ENCODE results near the gene TSPAN11. TPM values are rescaled to one million over a fixed set of nuclear protein-coding genes. Genes with fewer than 3 reads are reported as not detected.
A peak's percentile ranks its signal among the peaks of the same experiment; 100 is the strongest.

TSPAN11 gene
- total and polyA plus RNA-seq, 2 of the 8 experiments (the other 6 are each of a cell fraction or from before 2014, with no cell fraction given), result 3.9 to 8.2 TPM

DNA sequence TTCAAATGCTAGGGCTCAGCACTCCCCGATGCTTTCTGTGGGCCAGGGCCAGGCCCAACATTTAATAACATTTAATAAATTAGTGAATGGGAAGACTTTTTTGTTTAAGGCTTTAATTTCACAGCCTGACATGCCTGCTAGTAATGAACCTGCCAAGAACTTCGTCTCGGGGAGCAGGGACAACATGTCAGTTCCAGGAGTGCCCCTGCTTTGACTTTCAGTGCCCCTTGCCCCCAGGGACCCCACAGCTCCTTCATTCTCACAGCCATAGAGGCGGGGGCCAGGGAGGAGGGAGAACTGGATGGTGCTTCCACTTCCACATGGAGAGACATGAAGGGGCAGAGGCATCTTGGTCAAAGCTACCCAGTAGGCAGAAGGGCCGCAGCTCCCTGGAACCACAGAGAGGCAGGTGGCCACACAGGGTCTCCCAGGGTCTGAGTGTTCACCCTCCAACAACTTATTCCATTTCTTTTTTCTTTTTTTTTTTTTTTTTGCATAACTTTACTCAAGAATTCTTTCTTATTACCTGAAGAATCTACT is 81.2 kb downstream of the TSPAN11 start:
- Histone ChIP-seq H3K4ac (replicated peaks; ENCODE audit: insufficient read length, low read depth, low read length) (peak overlapping the region; percentile 19), H3K23me2 (ENCODE audit: low read depth, low read length) (no peaks in the 10 kb centered on the region), H3K9ac (replicated peaks in 1 of 4; ENCODE audit: extremely low read depth in 1 of 4, low read depth in 3 of 4, low read length in 3 of 4) (no peak overlapping the region), H4K8ac (ENCODE audit: extremely low read depth, insufficient read depth, low read length) (no peak overlapping the region), H2BK12ac (ENCODE audit: low read depth, low read length) (no peak overlapping the region), H2BK5ac (ENCODE audit: low read depth, low read length) (no peak overlapping the region), H3K79me2 (ENCODE audit: control insufficient read depth in 1 of 2, insufficient read depth in 2 of 2, low read length in 2 of 2) (no peaks in the 10 kb centered on the region), H2BK15ac (ENCODE audit: low read length) (no peak overlapping the region), H2BK120ac (replicated peaks; ENCODE audit: low read depth, low read length) (no peak overlapping the region), H3K27ac (ENCODE audit: low read depth, low read length) (no peak overlapping the region), H3K4me1 (replicated peaks in 1 of 4; ENCODE audit: control insufficient read depth in 3 of 4, insufficient read depth in 4 of 4, low read length in 3 of 4) (peaks cover 0 to 3% (median 0%) of the 10 kb centered on the region in 4 experiments; a peak in 2 of 7 replicates), H4K20me1 (replicated peaks in 1 of 2; ENCODE audit: control insufficient read depth in 1 of 2, insufficient read depth in 2 of 2, low read length in 2 of 2) (no peaks in the 10 kb centered on the region), H3K23ac (ENCODE audit: insufficient read length) (no peak overlapping the region), H2BK20ac (ENCODE audit: low read length) (no peak overlapping the region), H3K18ac (ENCODE audit: extremely low read depth, low read length) (no peak overlapping the region), H3K36me3 (ENCODE audit: control insufficient read depth in 2 of 4, insufficient read depth in 4 of 4, low read length in 3 of 4) (no peaks in the 10 kb centered on the region), H2AK5ac (ENCODE audit: low read depth, low read length) (no peak overlapping the region), H3K56ac (replicated peaks; ENCODE audit: insufficient read length, low read depth, low read length) (no peak overlapping the region), H4K5ac (ENCODE audit: insufficient read length, low read depth, low read length) (no peak overlapping the region), H4K91ac (replicated peaks; ENCODE audit: insufficient read length, low read length) (no peak overlapping the region), H2AFZ (ENCODE audit: low read length) (no peak overlapping the region), H3K4me3 (ENCODE audit: extremely low read depth in 1 of 4, insufficient read depth in 2 of 4, low read depth in 3 of 4, low read length in 4 of 4) (no peak overlapping the region), H3K14ac (ENCODE audit: insufficient read length) (no peak overlapping the region), H3K27me3 (replicated peaks in 1 of 4; ENCODE audit: control insufficient read depth in 3 of 4, extremely low read depth in 1 of 4, insufficient read depth in 3 of 4, low read length in 3 of 4) (no peaks in the 10 kb centered on the region; a peak in 1 of 7 replicates), H3K4me2 (ENCODE audit: insufficient read depth in 1 of 2, low read depth in 2 of 2, low read length in 2 of 2) (no peak overlapping the region), H3K9me3 (ENCODE audit: insufficient read depth in 2 of 2, low read depth in 1 of 2, low read length in 1 of 2) (no peaks in the 10 kb centered on the region), H3K79me1 (ENCODE audit: low read depth, low read length) (no peaks in the 10 kb centered on the region)
- TF ChIP-seq CHD2 (IDR thresholded peaks at IDR 0.05; ENCODE audit: low read length) (no peak), CHD1 (IDR thresholded peaks at IDR 0.05; ENCODE audit: low read depth, low read length) (no peak), MAFK (IDR thresholded peaks at IDR 0.05; ENCODE audit: low read depth, low read length) (no peak), EGR1 (IDR thresholded peaks at IDR 0.05; ENCODE audit: borderline replicate concordance, low read depth, low read length) (no peak), BRCA1 (IDR thresholded peaks at IDR 0.05; ENCODE audit: low read depth, low read length) (no peak), RXRA (IDR thresholded peaks at IDR 0.05; ENCODE audit: insufficient read depth, low read depth, low read length) (no peak), TBP (IDR thresholded peaks at IDR 0.05; ENCODE audit: low read depth, low read length) (no peak), CTBP2 (IDR thresholded peaks at IDR 0.05; ENCODE audit: borderline replicate concordance, insufficient read depth, insufficient read length, low read length) (no peak), FOSL1 (IDR thresholded peaks at IDR 0.05; ENCODE audit: insufficient read depth, low read depth, low read length) (no peak), POLR2AphosphoS5 (IDR thresholded peaks at IDR 0.05; ENCODE audit: low read depth, low read length) (no peak)
- TF ChIP-seq, protein P1, sequence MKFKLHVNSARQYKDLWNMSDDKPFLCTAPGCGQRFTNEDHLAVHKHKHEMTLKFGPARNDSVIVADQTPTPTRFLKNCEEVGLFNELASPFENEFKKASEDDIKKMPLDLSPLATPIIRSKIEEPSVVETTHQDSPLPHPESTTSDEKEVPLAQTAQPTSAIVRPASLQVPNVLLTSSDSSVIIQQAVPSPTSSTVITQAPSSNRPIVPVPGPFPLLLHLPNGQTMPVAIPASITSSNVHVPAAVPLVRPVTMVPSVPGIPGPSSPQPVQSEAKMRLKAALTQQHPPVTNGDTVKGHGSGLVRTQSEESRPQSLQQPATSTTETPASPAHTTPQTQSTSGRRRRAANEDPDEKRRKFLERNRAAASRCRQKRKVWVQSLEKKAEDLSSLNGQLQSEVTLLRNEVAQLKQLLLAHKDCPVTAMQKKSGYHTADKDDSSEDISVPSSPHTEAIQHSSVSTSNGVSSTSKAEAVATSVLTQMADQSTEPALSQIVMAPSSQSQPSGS (IDR thresholded peaks at IDR 0.05; ENCODE audit: low read length), result no peak
- TF ChIP-seq, protein P2, sequence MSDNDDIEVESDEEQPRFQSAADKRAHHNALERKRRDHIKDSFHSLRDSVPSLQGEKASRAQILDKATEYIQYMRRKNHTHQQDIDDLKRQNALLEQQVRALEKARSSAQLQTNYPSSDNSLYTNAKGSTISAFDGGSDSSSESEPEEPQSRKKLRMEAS (IDR thresholded peaks at IDR 0.05), result no peak
- POLR2A ChIA-PET (ENCODE audit: partially characterized antibody), result no interaction called here
- CTCF ChIA-PET (ENCODE audit: partially characterized antibody), result interaction anchor here (0.7 to 1.7 kb wide), 5 partner anchors 12 to 218 kb away, joined by 3 to 5 read pairs (median 3); no protein-coding TSS in a partner anchor
- 82% methylated on average over 5 of the region's 5 CpGs; no CpG with 5 or more reads in 1 of the 2 experiments for WGBS, 2 experiments (ENCODE audit: extremely low coverage in 1 of 2, insufficient coverage in 1 of 2, insufficient read length in 1 of 2, insufficient replicate concordance in 2 of 2, low coverage in 1 of 2, low lambda C conversion rate in 2 of 2, missing lambda C conversion rate in 1 of 2)
- DNase-seq (ENCODE audit: low read depth in 1 of 2, low spot score in 2 of 2), result no peak
- FAIRE-seq, result no peak

Data from H1 (cell line).